ENCODE measurements around the gene DDX42. TPM values are rescaled to one million over a fixed set of nuclear protein-coding genes. Genes with fewer than 3 reads are reported as not detected.

Gene DDX42
- total RNA-seq = 42.3 and 118 TPM in 2 replicates

GRCh38 chr17:63774141-63774968 lies at the start of gene DDX42:
DDX42 (plus strand) TSS chr17:63774170; CDS start chr17:63787050, 12,880 bp downstream.

GRCh38 chr17:63741408-63742173 lies 32.4 kb upstream of the DDX42 start, which contains the start of gene STRADA:
STRADA (minus strand) TSS chr17:63741799; CDS start chr17:63728369, 13,430 bp downstream.

GRCh38 chr17:63773272-63774140 lies 464 bp upstream of the DDX42 start, which contains the start of gene CCDC47:
CCDC47 (minus strand) TSS chr17:63773597; CDS start chr17:63766175, 7,422 bp downstream.

GRCh38 chr17:63827002-63827800 lies 53.2 kb downstream of the DDX42 start, which contains the start of the genes FTSJ3 and PSMC5:
FTSJ3 (minus strand) TSS chr17:63827663; CDS start chr17:63826902, 761 bp downstream.
PSMC5 (plus strand) TSS chr17:63827431; CDS start chr17:63827491, 60 bp downstream.

GRCh38 chr17:63842540-63843386 lies 68.8 kb downstream of the DDX42 start, which contains the start of gene SMARCD2:
SMARCD2 (minus strand) TSS chr17:63842685; CDS start chr17:63842674, 11 bp downstream.

Other genes with a start within 250 kb of the DDX42 start
- 14.9 and 39.4 TPM in 2 replicates for gene DCAF7, start 223.7 kb upstream of the DDX42 start, total RNA-seq
- 15.1 and 16.9 TPM in 2 replicates for gene TACO1, start 173.3 kb upstream of the DDX42 start, total RNA-seq
- gene MAP3K3, start 151.8 kb upstream of the DDX42 start, total RNA-seq = 87.6 and 132 TPM in 2 replicates
- gene LIMD2, start 74.0 kb upstream of the DDX42 start, total RNA-seq = 16.8 and 47.2 TPM in 2 replicates
- gene STRADA, start 32.4 kb upstream of the DDX42 start, total RNA-seq = 11.2 and 34.4 TPM in 2 replicates
- gene CCDC47, start 573 bp upstream of the DDX42 start, total RNA-seq = 55.9 and 156 TPM in 2 replicates
- 75.3 and 103 TPM in 2 replicates for gene PSMC5, start 53.3 kb downstream of the DDX42 start, total RNA-seq
- gene FTSJ3, start 53.5 kb downstream of the DDX42 start, total RNA-seq = 60.9 and 67.0 TPM in 2 replicates
- 55.8 and 65.7 TPM in 2 replicates for gene SMARCD2, start 68.5 kb downstream of the DDX42 start, total RNA-seq
- gene CSH2, start 99.5 kb downstream of the DDX42 start, total RNA-seq = not detected in 2 replicates
- gene GH2, start 107.8 kb downstream of the DDX42 start, total RNA-seq = not detected in 2 replicates
- not detected in 2 replicates for gene CSH1, start 122.4 kb downstream of the DDX42 start, total RNA-seq
- not detected in 2 replicates for gene CSHL1, start 137.1 kb downstream of the DDX42 start, total RNA-seq
- not detected in 2 replicates for gene GH1, start 144.7 kb downstream of the DDX42 start, total RNA-seq
- 1.1 and 13.4 TPM in 2 replicates for gene CD79B, start 158.2 kb downstream of the DDX42 start, total RNA-seq
- gene SCN4A, start 198.7 kb downstream of the DDX42 start, total RNA-seq = under 0.01 TPM in 2 replicates
- 0.32 and 0.44 TPM in 2 replicates for gene PRR29, start 224.2 kb downstream of the DDX42 start, total RNA-seq
- gene ICAM2, start 246.5 kb downstream of the DDX42 start, total RNA-seq = 398 and 432 TPM in 2 replicates